DND-41 (cell line): ENCODE measurements around the gene ARHGAP6.

ENCODE experiments used
- EZH2 ChIP-seq: IDR thresholded peaks from 3 replicates; pipeline ENCODE4 v1.6.1; 2012; ENCODE audit warnings: borderline replicate concordance, low read depth, mild to moderate bottlenecking, moderate library complexity, low read length, inconsistent platforms; ENCODE audit not compliant: severe bottlenecking
- TF ChIP-seq, protein P1 (sequence below): IDR thresholded peaks from 2 replicates; pipeline ENCODE4 v1.5.1; 2012; ENCODE audit warnings: borderline replicate concordance, low read length, moderate library complexity, mild to moderate bottlenecking; ENCODE audit not compliant: poor library complexity, severe bottlenecking; ENCODE audit errors: extremely low read depth

DNA sequence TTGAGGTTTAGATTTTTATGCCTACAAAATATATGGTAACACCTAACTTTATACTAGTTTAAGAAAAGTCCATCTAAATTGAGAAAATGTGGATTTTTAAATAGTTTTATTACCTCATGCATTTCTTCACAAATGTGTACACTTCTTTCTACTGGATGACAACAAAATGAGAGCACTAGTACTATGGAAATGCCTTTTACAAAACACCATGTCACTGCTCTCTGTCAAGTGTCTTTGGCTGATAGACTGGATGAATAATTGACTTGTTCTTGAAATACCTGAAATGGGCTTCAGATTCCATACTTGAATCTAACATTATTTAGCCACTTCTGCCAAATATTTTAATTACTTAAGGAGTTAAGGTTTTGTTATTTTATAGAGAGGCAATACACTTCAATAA, 323.0 kb downstream of the ARHGAP6 start:
- TF ChIP-seq, protein P1, sequence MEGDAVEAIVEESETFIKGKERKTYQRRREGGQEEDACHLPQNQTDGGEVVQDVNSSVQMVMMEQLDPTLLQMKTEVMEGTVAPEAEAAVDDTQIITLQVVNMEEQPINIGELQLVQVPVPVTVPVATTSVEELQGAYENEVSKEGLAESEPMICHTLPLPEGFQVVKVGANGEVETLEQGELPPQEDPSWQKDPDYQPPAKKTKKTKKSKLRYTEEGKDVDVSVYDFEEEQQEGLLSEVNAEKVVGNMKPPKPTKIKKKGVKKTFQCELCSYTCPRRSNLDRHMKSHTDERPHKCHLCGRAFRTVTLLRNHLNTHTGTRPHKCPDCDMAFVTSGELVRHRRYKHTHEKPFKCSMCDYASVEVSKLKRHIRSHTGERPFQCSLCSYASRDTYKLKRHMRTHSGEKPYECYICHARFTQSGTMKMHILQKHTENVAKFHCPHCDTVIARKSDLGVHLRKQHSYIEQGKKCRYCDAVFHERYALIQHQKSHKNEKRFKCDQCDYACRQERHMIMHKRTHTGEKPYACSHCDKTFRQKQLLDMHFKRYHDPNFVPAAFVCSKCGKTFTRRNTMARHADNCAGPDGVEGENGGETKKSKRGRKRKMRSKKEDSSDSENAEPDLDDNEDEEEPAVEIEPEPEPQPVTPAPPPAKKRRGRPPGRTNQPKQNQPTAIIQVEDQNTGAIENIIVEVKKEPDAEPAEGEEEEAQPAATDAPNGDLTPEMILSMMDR: no peak
- TF ChIP-seq EZH2: no peak
